ENCODE data around the gene CDH23.

DNA sequence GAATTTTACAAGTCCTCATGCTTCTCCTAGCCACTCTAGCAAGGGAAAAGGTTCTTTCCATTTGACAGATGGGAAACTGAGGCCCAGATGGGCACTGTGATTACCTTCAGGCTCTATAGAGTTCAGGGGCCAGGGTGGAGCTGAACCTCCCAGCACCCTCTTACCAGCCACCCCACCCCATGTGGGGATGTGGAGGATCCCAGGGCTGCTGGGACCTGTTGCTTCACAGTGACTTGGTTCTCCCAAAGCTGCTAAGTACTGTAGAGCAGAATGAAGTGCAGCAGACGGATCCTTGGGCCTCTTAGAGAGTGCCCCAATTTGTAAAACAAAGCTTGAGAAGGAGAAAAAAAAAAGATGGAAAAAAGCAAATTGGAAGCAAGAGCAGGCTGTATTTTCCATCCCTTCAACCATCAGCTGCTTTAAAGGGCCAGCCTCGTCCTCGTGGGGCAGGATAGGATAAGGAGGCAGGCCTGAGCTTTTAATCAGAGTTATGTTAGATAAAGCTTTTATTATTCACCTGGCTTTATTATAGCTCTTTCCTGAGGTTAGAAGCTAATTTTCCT lies 147.0 kb downstream of the CDH23 start:
- no peak for TF ChIP-seq EZH2 (IDR thresholded peaks at IDR 0.05; ENCODE audit: insufficient read depth, poor library complexity, severe bottlenecking)
- no peak for TF ChIP-seq EZH2phosphoT487 (IDR thresholded peaks at IDR 0.05; ENCODE audit: insufficient read depth, low read depth)

All from GM23248 (cell line).